GM23338 (cell line): ENCODE data around the gene MIEN1. TPM values are rescaled to one million over a fixed set of nuclear protein-coding genes. Genes with fewer than 3 reads are reported as not detected.
A peak's percentile ranks its signal among the peaks of the same experiment; 100 is the strongest.

Source experiments
- ATAC-seq: fragments of 200-7000 bp; cut with Tn5 transposase; 3 replicates; pipeline ENCODE4 v1.9.1; 2020
- DNase-seq: peaks from one replicate; pipeline ENCODE4 v3.0.0-alpha.2; 2015; ENCODE audit warnings: low spot score
- H2AFZ ChIP-seq: fragments of 200-600 bp; sonication (generic); 2 replicates; pipeline ENCODE4 v1.8.0; 2016; ENCODE audit warnings: antibody characterized with exemption, mild to moderate bottlenecking, moderate library complexity
- H3F3A ChIP-seq: fragments of 200-600 bp; sonication (generic); replicated peaks from 2 replicates; pipeline ENCODE4 v1.8.0; 2017; ENCODE audit warnings: antibody characterized with exemption, mixed run types, low read depth
- H3K27ac ChIP-seq: fragments of 200-600 bp; sonication (generic); 2 replicates; pipeline ENCODE4 v1.6.1; 2016; ENCODE audit warnings: low read depth
- H3K27me3 ChIP-seq: fragments of 200-600 bp; sonication (generic); 2 replicates; pipeline ENCODE4 v1.8.0; 2016; ENCODE audit warnings: mild to moderate bottlenecking, mixed run types, moderate library complexity; ENCODE audit not compliant: insufficient read depth
- H3K36me3 ChIP-seq: fragments of 200-600 bp; sonication (generic); 2 replicates; pipeline ENCODE4 v1.8.0; 2016; ENCODE audit warnings: mild to moderate bottlenecking; ENCODE audit not compliant: insufficient read depth
- H3K4me1 ChIP-seq: fragments of 200-600 bp; sonication (generic); 2 replicates; pipeline ENCODE4 v1.8.0; 2016; ENCODE audit warnings: mild to moderate bottlenecking, moderate library complexity; ENCODE audit not compliant: insufficient read depth
- H3K4me2 ChIP-seq: fragments of 200-600 bp; sonication (generic); 2 replicates; pipeline ENCODE4 v1.7.1; 2017; ENCODE audit warnings: mixed run types
- H3K4me3 ChIP-seq: fragments of 200-600 bp; sonication (generic); 2 replicates; pipeline ENCODE4 v1.6.1; 2016; ENCODE audit warnings: mixed run types
- H3K79me2 ChIP-seq: fragments of 200-600 bp; sonication (generic); replicated peaks from 2 replicates; pipeline ENCODE4 v1.8.0; 2017; ENCODE audit warnings: mild to moderate bottlenecking; ENCODE audit not compliant: insufficient read depth
- H3K9me2 ChIP-seq: fragments of 200-600 bp; sonication (generic); 2 replicates; pipeline ENCODE4 v1.8.0; 2017; ENCODE audit not compliant: insufficient read depth
- H4K20me1 ChIP-seq: fragments of 200-600 bp; sonication (generic); replicated peaks from 2 replicates; pipeline ENCODE4 v1.8.0; 2017; ENCODE audit warnings: mild to moderate bottlenecking; ENCODE audit not compliant: insufficient read depth
- H3K27ac Mint-ChIP-seq: 2 replicates; pipeline ENCODE4 v1.8.0; 2020; ENCODE audit warnings: inconsistent platforms, mild to moderate bottlenecking, moderate library complexity, mixed read lengths
- H3K27me3 Mint-ChIP-seq: 3 replicates; pipeline ENCODE4 v1.8.0; 2022; ENCODE audit warnings: low read depth, mild to moderate bottlenecking, moderate library complexity, mixed read lengths, inconsistent platforms; ENCODE audit not compliant: insufficient read depth, poor library complexity
- H3K36me3 Mint-ChIP-seq: 3 replicates; pipeline ENCODE4 v1.8.0; 2021; ENCODE audit warnings: low read depth, mild to moderate bottlenecking, inconsistent platforms, moderate library complexity, mixed read lengths
- H3K4me1 Mint-ChIP-seq: 3 replicates; pipeline ENCODE4 v1.8.0; 2020; ENCODE audit warnings: mild to moderate bottlenecking, inconsistent platforms, mixed read lengths
- H3K4me3 Mint-ChIP-seq: 3 replicates; pipeline ENCODE4 v1.8.0; 2021; ENCODE audit warnings: moderate library complexity, mild to moderate bottlenecking, inconsistent platforms, mixed read lengths
- H3K9me3 Mint-ChIP-seq: 3 replicates; pipeline ENCODE4 v1.8.0; 2020; ENCODE audit warnings: moderate library complexity, mild to moderate bottlenecking, inconsistent platforms, mixed read lengths
- CTCF ChIP-seq, 2 experiments: fragments of 200-600 bp in 1 of 2; sonication (generic) in 1 of 2; conservative IDR thresholded peaks; 2 replicates each; pipeline versions ENCODE4 v1.5.1 to v1.6.1; 2016 to 2017; ENCODE audit warnings: antibody characterized with exemption in 2 of 2, low read depth in 2 of 2, mild to moderate bottlenecking in 2 of 2, moderate library complexity in 1 of 2
- NANOG ChIP-seq: IDR thresholded peaks from 2 replicates; pipeline ENCODE4 v1.6.1; 2016; ENCODE audit warnings: antibody characterized with exemption, borderline replicate concordance
- POLR2AphosphoS5 ChIP-seq: IDR thresholded peaks from 2 replicates; pipeline ENCODE4 v1.6.1; 2016; ENCODE audit warnings: antibody characterized with exemption, low read depth
- STAT1 ChIP-seq: IDR thresholded peaks from one replicate; pipeline ENCODE4 v1.6.1; 2016; ENCODE audit warnings: antibody characterized with exemption; ENCODE audit not compliant: unreplicated experiment
- ZNF331 ChIP-seq: fragments of 250-450 bp; sonication (Bioruptor Pico); IDR thresholded peaks from 2 replicates; pipeline ENCODE4 v1.5.0; 2020; ENCODE audit warnings: low read depth, mild to moderate bottlenecking, moderate library complexity
- polyA plus RNA-seq: library from polyadenylated mRNA; unstranded; fragments of >200 nt; fragmentation: Nextera tagmentation; extraction: Ambion mirVana; gene quantifications from 2 replicates; pipeline ENCODE4 v1.2.1, GENCODE V29; 2016
- total RNA-seq: library from RNA; depleted of rRNA; stranded (reverse); fragments of >200 nt; shearing (Covaris generic); gene quantifications from 2 replicates; pipeline ENCODE4 v1.2.3, GENCODE V29; 2014
- TF ChIP-seq, protein P1 (sequence below): fragments of 250-450 bp; sonication (Bioruptor Pico); IDR thresholded peaks from 2 replicates; pipeline ENCODE4 v1.5.0; 2020; ENCODE audit warnings: mild to moderate bottlenecking, moderate library complexity

Gene MIEN1
- total and polyA plus RNA-seq, 2 experiments from 2014 or later, result 37.1 to 91.8 TPM

DNA sequence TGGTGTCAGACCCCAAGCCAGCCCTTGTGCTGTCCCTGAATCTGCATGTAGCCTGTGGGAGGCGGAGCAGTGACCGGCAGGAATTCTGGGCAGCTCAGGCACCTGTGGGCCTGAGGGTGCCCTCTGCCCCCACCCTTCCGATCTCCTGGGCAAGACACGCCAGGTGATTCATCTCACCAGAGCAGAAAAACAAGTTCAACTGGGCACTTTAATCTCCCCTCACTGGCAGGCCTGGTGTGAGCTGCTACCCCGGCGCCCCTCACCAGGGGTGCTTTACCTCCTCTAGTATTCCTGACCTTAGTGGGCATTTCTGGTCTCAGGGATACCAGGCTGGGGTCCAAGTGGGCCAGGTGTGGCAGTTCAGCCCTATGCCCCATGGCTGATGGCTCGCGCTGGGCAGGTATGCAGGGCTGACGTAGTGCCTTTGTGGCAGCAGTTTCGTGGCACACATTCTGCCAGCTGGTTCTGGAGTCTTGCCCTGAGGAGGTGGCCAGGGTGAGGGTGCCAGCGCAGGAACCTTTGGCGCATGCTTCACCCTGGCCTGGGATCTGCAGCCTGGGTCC, 24.5 kb downstream of the MIEN1 start:
- Mint-ChIP-seq H3K27me3 (peaks cover 2% of the 10 kb centered on the region), H3K4me1 (peaks cover 50% of the 10 kb centered on the region), H3K4me3 (no peak overlapping the region), H3K9me3 (no peaks in the 10 kb centered on the region), H3K27ac (peak overlapping the region; percentile 89; the same call in 1 of the 2 replicates), H3K36me3 (peaks cover 59% of the 10 kb centered on the region)
- DNase-seq (no peak), ATAC-seq (peak; percentile 11)
- Histone ChIP-seq H4K20me1 (peaks cover 32% of the 10 kb centered on the region), H3K27ac (peak overlapping the region; percentile 63), H3K4me3 (no peak overlapping the region), H3K27me3 (no peaks in the 10 kb centered on the region), H3K79me2 (peaks cover 66% of the 10 kb centered on the region), H3K9me2 (no peaks in the 10 kb centered on the region), H2AFZ (no peak overlapping the region), H3K4me2 (peak overlapping the region; percentile 62; the same call in 1 of the 2 replicates), H3F3A (0 out of 2 replicates have a peak, but pooled peaks cover 2% of the 10 kb centered on the region), H3K4me1 (peaks cover 47% of the 10 kb centered on the region), H3K36me3 (peaks cover 20% of the 10 kb centered on the region)
- TF ChIP-seq POLR2AphosphoS5, result no peak
- TF ChIP-seq, protein P1, sequence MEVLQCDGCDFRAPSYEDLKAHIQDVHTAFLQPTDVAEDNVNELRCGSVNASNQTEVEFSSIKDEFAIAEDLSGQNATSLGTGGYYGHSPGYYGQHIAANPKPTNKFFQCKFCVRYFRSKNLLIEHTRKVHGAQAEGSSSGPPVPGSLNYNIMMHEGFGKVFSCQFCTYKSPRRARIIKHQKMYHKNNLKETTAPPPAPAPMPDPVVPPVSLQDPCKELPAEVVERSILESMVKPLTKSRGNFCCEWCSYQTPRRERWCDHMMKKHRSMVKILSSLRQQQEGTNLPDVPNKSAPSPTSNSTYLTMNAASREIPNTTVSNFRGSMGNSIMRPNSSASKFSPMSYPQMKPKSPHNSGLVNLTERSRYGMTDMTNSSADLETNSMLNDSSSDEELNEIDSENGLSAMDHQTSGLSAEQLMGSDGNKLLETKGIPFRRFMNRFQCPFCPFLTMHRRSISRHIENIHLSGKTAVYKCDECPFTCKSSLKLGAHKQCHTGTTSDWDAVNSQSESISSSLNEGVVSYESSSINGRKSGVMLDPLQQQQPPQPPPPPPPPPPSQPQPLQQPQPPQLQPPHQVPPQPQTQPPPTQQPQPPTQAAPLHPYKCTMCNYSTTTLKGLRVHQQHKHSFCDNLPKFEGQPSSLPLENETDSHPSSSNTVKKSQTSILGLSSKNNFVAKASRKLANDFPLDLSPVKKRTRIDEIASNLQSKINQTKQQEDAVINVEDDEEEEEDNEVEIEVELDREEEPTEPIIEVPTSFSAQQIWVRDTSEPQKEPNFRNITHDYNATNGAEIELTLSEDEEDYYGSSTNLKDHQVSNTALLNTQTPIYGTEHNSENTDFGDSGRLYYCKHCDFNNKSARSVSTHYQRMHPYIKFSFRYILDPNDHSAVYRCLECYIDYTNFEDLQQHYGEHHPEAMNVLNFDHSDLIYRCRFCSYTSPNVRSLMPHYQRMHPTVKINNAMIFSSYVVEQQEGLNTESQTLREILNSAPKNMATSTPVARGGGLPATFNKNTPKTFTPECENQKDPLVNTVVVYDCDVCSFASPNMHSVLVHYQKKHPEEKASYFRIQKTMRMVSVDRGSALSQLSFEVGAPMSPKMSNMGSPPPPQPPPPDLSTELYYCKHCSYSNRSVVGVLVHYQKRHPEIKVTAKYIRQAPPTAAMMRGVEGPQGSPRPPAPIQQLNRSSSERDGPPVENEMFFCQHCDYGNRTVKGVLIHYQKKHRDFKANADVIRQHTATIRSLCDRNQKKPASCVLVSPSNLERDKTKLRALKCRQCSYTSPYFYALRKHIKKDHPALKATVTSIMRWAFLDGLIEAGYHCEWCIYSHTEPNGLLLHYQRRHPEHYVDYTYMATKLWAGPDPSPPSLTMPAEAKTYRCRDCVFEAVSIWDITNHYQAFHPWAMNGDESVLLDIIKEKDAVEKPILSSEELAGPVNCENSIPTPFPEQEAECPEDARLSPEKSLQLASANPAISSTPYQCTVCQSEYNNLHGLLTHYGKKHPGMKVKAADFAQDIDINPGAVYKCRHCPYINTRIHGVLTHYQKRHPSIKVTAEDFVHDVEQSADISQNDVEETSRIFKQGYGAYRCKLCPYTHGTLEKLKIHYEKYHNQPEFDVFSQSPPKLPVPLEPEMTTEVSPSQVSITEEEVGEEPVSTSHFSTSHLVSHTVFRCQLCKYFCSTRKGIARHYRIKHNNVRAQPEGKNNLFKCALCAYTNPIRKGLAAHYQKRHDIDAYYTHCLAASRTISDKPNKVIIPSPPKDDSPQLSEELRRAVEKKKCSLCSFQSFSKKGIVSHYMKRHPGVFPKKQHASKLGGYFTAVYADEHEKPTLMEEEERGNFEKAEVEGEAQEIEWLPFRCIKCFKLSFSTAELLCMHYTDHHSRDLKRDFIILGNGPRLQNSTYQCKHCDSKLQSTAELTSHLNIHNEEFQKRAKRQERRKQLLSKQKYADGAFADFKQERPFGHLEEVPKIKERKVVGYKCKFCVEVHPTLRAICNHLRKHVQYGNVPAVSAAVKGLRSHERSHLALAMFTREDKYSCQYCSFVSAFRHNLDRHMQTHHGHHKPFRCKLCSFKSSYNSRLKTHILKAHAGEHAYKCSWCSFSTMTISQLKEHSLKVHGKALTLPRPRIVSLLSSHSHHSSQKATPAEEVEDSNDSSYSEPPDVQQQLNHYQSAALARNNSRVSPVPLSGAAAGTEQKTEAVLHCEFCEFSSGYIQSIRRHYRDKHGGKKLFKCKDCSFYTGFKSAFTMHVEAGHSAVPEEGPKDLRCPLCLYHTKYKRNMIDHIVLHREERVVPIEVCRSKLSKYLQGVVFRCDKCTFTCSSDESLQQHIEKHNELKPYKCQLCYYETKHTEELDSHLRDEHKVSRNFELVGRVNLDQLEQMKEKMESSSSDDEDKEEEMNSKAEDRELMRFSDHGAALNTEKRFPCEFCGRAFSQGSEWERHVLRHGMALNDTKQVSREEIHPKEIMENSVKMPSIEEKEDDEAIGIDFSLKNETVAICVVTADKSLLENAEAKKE (CRISPR knock-in tag), result no peak

GRCh38 chr17:39704821-39705551, 25.3 kb downstream of the MIEN1 start:
- Histone ChIP-seq H4K20me1 (peaks cover 32% of the 10 kb centered on the region), H3K4me2 (peak overlapping the region; percentile 62), H3K79me2 (peaks cover 75% of the 10 kb centered on the region), H3K27ac (peak overlapping the region; percentile 79), H3K9me2 (no peaks in the 10 kb centered on the region), H3K4me1 (peaks cover 47% of the 10 kb centered on the region), H2AFZ (no peak overlapping the region), H3K4me3 (no peak overlapping the region), H3F3A (0 out of 2 replicates have a peak, but pooled peaks cover 2% of the 10 kb centered on the region), H3K27me3 (no peaks in the 10 kb centered on the region), H3K36me3 (peaks cover 12% of the 10 kb centered on the region)
- Mint-ChIP-seq H3K9me3 (no peaks in the 10 kb centered on the region), H3K4me3 (peak overlapping the region; percentile 32; the same call in 1 of the 3 replicates), H3K36me3 (peaks cover 50% of the 10 kb centered on the region), H3K4me1 (peaks cover 50% of the 10 kb centered on the region), H3K27me3 (peaks cover 2% of the 10 kb centered on the region), H3K27ac (peak overlapping the region; percentile 94)
- DNase-seq, result peak; percentile 41
- ATAC-seq, result peak; percentile 71
- TF ChIP-seq NANOG, result no peak
- no peak for TF ChIP-seq ZNF331 (CRISPR knock-in tag)
- TF ChIP-seq CTCF (conservative IDR thresholded peaks at IDR 0.05; ENCODE audit: low read depth in 2 of 2), result no peak
- TF ChIP-seq POLR2AphosphoS5, result no peak
- TF ChIP-seq STAT1, result no peak
